SK-N-SH treated with all-trans-retinoic acid at 6 μM for 48 hours (cell line): ENCODE data around the gene NAA50.

Experiments
- ATAC-seq: fragments of 200-7000 bp; cut with Tn5 transposase; 3 replicates; pipeline ENCODE4 v1.9.1; 2020; ENCODE audit warnings: mild to moderate bottlenecking, moderate library complexity
- ARNTL ChIP-seq: fragments of 450-650 bp; formaldehyde crosslinking; IDR thresholded peaks from 2 replicates; pipeline ENCODE4 v1.5.0; 2020; ENCODE audit warnings: low read depth, mild to moderate bottlenecking, moderate library complexity, borderline replicate concordance
- BACH2 ChIP-seq: fragments of 250-450 bp; sonication (Bioruptor Pico); IDR thresholded peaks from 2 replicates; pipeline ENCODE4 v1.9.0; 2021; ENCODE audit warnings: mild to moderate bottlenecking, borderline replicate concordance
- CSDC2 ChIP-seq: fragments of 250-450 bp; sonication (Bioruptor Pico); IDR thresholded peaks from 2 replicates; pipeline ENCODE4 v1.5.0; 2020; ENCODE audit warnings: mild to moderate bottlenecking, moderate library complexity
- ESRRG ChIP-seq: fragments of 250-450 bp; sonication (Bioruptor Pico); IDR thresholded peaks from 2 replicates; pipeline ENCODE4 v1.6.1; 2021; ENCODE audit warnings: mild to moderate bottlenecking
- GLIS3 ChIP-seq: fragments of 250-450 bp; sonication (Bioruptor Pico); IDR thresholded peaks from 2 replicates; pipeline ENCODE4 v1.5.0; 2020; ENCODE audit warnings: mild to moderate bottlenecking, moderate library complexity
- ISL1 ChIP-seq: fragments of 250-450 bp; sonication (Bioruptor Pico); IDR thresholded peaks from 2 replicates; pipeline ENCODE4 v2.1.2; 2022; ENCODE audit warnings: mild to moderate bottlenecking, moderate library complexity
- OSR1 ChIP-seq: fragments of 250-450 bp; sonication (Bioruptor Pico); IDR thresholded peaks from 2 replicates; pipeline ENCODE4 v1.8.0; 2022; ENCODE audit warnings: moderate library complexity, mild to moderate bottlenecking, inconsistent platforms
- PATZ1 ChIP-seq: fragments of 250-450 bp; sonication (Bioruptor Pico); IDR thresholded peaks from 2 replicates; pipeline ENCODE4 v1.8.0; 2020; ENCODE audit warnings: mild to moderate bottlenecking, moderate library complexity, borderline replicate concordance
- PPARA ChIP-seq: fragments of 250-450 bp; sonication (Bioruptor Pico); IDR thresholded peaks from 2 replicates; pipeline ENCODE4 v1.5.0; 2020; ENCODE audit warnings: mild to moderate bottlenecking, borderline replicate concordance
- RARB ChIP-seq: fragments of 250-450 bp; sonication (Bioruptor Pico); IDR thresholded peaks from 2 replicates; pipeline ENCODE4 v1.8.0; 2021; ENCODE audit warnings: mild to moderate bottlenecking, moderate library complexity
- SNAI2 ChIP-seq: fragments of 250-450 bp; sonication (Bioruptor Pico); IDR thresholded peaks from 2 replicates; pipeline ENCODE4 v1.5.0; 2020; ENCODE audit warnings: mild to moderate bottlenecking, moderate library complexity
- TCF4 ChIP-seq: fragments of 250-450 bp; sonication (Bioruptor Pico); IDR thresholded peaks from 2 replicates; pipeline ENCODE4 v1.8.0; 2021; ENCODE audit warnings: mild to moderate bottlenecking, moderate library complexity, borderline replicate concordance
- ZC3H10 ChIP-seq: fragments of 250-450 bp; sonication (Bioruptor Pico); IDR thresholded peaks from 2 replicates; pipeline ENCODE4 v1.5.1; 2021; ENCODE audit warnings: mild to moderate bottlenecking, moderate library complexity
- ZFP3 ChIP-seq: fragments of 250-450 bp; sonication (Bioruptor Pico); IDR thresholded peaks from 2 replicates; pipeline ENCODE4 v1.5.0; 2020; ENCODE audit warnings: mild to moderate bottlenecking, moderate library complexity
- ZFP30 ChIP-seq: fragments of 450-650 bp; formaldehyde crosslinking; IDR thresholded peaks from 2 replicates; pipeline ENCODE4 v1.5.0; 2022; ENCODE audit warnings: mild to moderate bottlenecking, moderate library complexity
- ZNF565 ChIP-seq: fragments of 450-650 bp; formaldehyde crosslinking; conservative IDR thresholded peaks from 2 replicates; pipeline ENCODE4 v1.5.0; 2020; ENCODE audit warnings: low read depth, mild to moderate bottlenecking, moderate library complexity
- ZNF70 ChIP-seq: fragments of 450-650 bp; formaldehyde crosslinking; IDR thresholded peaks from 2 replicates; pipeline ENCODE4 v1.5.0; 2020; ENCODE audit warnings: mild to moderate bottlenecking, moderate library complexity
- TF ChIP-seq, protein P1 (sequence below): fragments of 250-450 bp; sonication (Bioruptor Pico); IDR thresholded peaks from 2 replicates; pipeline ENCODE4 v1.5.1; 2020; ENCODE audit warnings: low read depth, mild to moderate bottlenecking, moderate library complexity
- TF ChIP-seq, protein P2 (sequence below): fragments of 250-450 bp; sonication (Bioruptor Pico); IDR thresholded peaks from 2 replicates; pipeline ENCODE4 v1.5.1; 2021; ENCODE audit warnings: mild to moderate bottlenecking, moderate library complexity
- TF ChIP-seq, protein P3 (sequence below): fragments of 250-450 bp; sonication (Bioruptor Pico); IDR thresholded peaks from 2 replicates; pipeline ENCODE4 v1.8.0; 2021; ENCODE audit warnings: low read depth, mild to moderate bottlenecking, moderate library complexity, borderline replicate concordance

Gene NAA50

GRCh38 chr3:113685124-113685523 lies 60.9 kb downstream of the NAA50 start (continued):
- TF ChIP-seq PATZ1 (CRISPR knock-in tag) = no peak
- TF ChIP-seq PPARA (CRISPR knock-in tag) = no peak
- no peak for TF ChIP-seq ZNF70 (CRISPR knock-in tag)
- no peak for TF ChIP-seq ZC3H10 (CRISPR knock-in tag)
- TF ChIP-seq GLIS3 (CRISPR knock-in tag) = no peak
- TF ChIP-seq, protein P1, sequence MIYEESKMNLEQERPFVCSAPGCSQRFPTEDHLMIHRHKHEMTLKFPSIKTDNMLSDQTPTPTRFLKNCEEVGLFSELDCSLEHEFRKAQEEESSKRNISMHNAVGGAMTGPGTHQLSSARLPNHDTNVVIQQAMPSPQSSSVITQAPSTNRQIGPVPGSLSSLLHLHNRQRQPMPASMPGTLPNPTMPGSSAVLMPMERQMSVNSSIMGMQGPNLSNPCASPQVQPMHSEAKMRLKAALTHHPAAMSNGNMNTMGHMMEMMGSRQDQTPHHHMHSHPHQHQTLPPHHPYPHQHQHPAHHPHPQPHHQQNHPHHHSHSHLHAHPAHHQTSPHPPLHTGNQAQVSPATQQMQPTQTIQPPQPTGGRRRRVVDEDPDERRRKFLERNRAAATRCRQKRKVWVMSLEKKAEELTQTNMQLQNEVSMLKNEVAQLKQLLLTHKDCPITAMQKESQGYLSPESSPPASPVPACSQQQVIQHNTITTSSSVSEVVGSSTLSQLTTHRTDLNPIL (CRISPR knock-in tag) = no peak
- no peak for TF ChIP-seq ISL1 (CRISPR knock-in tag)

DNA sequence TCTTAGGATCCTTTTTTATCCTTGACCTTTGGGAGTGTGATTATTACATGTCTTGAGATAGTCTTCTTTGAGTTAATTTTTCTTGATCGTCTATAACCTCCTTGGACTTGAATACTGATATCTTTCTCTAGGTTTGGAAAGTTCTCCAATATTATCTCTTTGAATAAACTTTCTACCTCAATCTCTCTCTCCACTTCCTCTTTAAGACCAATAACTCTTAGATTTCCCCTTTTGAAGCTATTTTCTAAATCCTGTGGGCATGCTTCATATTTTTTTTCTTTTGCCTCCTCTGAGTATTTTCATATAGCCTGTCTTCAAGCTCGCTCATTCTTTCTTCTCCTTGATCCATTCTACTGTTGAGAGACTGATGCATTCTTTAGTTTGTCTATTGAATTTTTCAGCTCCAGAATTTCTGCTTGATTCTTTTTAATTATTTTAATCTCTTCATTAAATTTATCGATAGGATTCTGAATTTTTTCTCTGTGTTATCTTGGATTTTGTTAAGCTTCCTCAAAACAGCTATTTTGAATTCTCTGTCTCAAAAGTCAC lies 61.7 kb downstream of the NAA50 start:
- TF ChIP-seq ZFP30 (CRISPR knock-in tag) = peak; percentile 87
- TF ChIP-seq ESRRG (CRISPR knock-in tag) = no peak
- no peak for ATAC-seq

DNA sequence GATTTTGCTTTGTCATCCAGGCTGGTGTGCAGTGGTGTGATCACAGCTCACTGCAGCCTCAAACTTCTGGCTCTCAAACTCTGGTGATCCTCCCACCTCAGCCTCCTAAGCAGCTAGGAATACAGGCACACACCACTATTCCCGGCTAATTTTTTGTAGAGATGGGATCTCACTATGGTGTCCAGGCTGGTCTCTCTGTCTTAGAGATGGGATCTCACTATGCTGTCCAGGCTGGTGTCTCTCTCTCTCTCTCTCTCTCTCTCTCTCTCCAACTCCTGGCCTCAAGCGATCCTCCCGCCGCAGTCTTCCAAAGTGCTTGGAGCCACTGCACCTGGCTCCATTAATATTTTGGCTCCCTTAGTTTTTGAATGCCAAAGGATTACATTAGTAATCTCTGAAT lies 67.3 kb downstream of the NAA50 start:
- ATAC-seq = no peak

GRCh38 chr3:113677737-113678136 lies 68.3 kb downstream of the NAA50 start:
- TF ChIP-seq ZFP30 (CRISPR knock-in tag) = no peak
- no peak for TF ChIP-seq TCF4 (CRISPR knock-in tag)
- TF ChIP-seq, all 23 proteins: peak for 0
- ATAC-seq = no peak

More for the DNA sequence above, 67.3 kb downstream of the NAA50 start:
- no peak for TF ChIP-seq CSDC2
- TF ChIP-seq, protein P2, sequence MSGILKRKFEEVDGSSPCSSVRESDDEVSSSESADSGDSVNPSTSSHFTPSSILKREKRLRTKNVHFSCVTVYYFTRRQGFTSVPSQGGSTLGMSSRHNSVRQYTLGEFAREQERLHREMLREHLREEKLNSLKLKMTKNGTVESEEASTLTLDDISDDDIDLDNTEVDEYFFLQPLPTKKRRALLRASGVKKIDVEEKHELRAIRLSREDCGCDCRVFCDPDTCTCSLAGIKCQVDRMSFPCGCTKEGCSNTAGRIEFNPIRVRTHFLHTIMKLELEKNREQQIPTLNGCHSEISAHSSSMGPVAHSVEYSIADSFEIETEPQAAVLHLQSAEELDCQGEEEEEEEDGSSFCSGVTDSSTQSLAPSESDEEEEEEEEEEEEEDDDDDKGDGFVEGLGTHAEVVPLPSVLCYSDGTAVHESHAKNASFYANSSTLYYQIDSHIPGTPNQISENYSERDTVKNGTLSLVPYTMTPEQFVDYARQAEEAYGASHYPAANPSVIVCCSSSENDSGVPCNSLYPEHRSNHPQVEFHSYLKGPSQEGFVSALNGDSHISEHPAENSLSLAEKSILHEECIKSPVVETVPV = no peak
- no peak for TF ChIP-seq ARNTL (CRISPR knock-in tag)
- TF ChIP-seq ZNF70 (CRISPR knock-in tag) = no peak
- TF ChIP-seq, all 23 proteins: peak for 0

DNA sequence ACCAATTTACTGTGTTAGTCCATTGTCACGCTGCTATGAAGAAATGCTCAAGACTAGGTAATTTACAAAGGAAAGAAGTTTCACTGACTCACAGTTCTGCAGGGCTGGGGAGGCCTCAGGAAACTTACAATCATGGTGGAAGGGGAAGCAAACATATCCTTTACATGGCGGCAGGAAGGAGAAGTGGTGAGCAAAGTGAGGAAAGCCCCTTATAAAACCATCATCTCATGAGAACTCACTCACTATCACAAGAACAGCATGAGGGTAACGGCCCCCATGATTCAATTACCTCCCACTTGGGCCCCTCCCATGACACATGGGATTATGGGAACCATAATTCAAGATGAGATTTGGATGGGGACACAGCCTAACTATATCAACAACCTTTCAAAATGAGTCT lies 69.8 kb downstream of the NAA50 start:
- ATAC-seq = no peak
- no peak for TF ChIP-seq ARNTL (CRISPR knock-in tag)
- TF ChIP-seq RARB (CRISPR knock-in tag) = no peak
- no peak for TF ChIP-seq PPARA (CRISPR knock-in tag)
- no peak for TF ChIP-seq ZFP3 (CRISPR knock-in tag)
- TF ChIP-seq ZC3H10 (CRISPR knock-in tag) = no peak
- TF ChIP-seq ZNF565 (CRISPR knock-in tag) = no peak
- no peak for TF ChIP-seq ZNF70 (CRISPR knock-in tag)
- TF ChIP-seq, protein P3, sequence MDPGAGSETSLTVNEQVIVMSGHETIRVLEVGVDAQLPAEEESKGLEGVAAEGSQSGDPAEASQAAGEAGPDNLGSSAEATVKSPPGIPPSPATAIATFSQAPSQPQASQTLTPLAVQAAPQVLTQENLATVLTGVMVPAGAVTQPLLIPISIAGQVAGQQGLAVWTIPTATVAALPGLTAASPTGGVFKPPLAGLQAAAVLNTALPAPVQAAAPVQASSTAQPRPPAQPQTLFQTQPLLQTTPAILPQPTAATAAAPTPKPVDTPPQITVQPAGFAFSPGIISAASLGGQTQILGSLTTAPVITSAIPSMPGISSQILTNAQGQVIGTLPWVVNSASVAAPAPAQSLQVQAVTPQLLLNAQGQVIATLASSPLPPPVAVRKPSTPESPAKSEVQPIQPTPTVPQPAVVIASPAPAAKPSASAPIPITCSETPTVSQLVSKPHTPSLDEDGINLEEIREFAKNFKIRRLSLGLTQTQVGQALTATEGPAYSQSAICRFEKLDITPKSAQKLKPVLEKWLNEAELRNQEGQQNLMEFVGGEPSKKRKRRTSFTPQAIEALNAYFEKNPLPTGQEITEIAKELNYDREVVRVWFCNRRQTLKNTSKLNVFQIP (CRISPR knock-in tag) = no peak
- TF ChIP-seq OSR1 = no peak
- TF ChIP-seq, protein P2 = no peak
- no peak for TF ChIP-seq BACH2 (CRISPR knock-in tag)
- no peak for TF ChIP-seq ZFP30 (CRISPR knock-in tag)
- TF ChIP-seq SNAI2 (CRISPR knock-in tag) = no peak
- TF ChIP-seq, all 23 proteins: peak for 0
